ENCODE measurements around the gene SAG.

GRCh38 chr2:233384015-233384414 lies 76.4 kb downstream of the SAG start:
- no peak for TF ChIP-seq POLR2A (IDR thresholded peaks at IDR 0.05)
- no peak for TF ChIP-seq CTCF (IDR thresholded peaks at IDR 0.05)
